Coronary artery (tissue), 2 donors: Measurements from ENCODE around the gene SAE1.

ENCODE experiments used
- DNase-seq: peaks from one replicate; pipeline ENCODE4 v3.0.0-alpha.2; 2017; ENCODE audit warnings: low spot score
- H3K27ac ChIP-seq, 2 donors: fragments of 200-600 bp; sonication (generic); one replicate each; pipeline ENCODE4 v1.5.1; 2016 to 2019
- H3K4me3 ChIP-seq: fragments of 200-600 bp; sonication (generic); 2 replicates; pipeline ENCODE4 v1.5.1; 2016; ENCODE audit warnings: mild to moderate bottlenecking, moderate library complexity
- TF ChIP-seq, protein P1 (sequence below): fragments of 200-600 bp; sonication (generic); IDR thresholded peaks from one replicate; pipeline ENCODE4 v1.5.1; 2019; ENCODE audit warnings: antibody characterized with exemption

SAE1 gene

GRCh38 chr19:47152632-47153031 lies 22.0 kb downstream of the SAE1 start:
- TF ChIP-seq, protein P1, sequence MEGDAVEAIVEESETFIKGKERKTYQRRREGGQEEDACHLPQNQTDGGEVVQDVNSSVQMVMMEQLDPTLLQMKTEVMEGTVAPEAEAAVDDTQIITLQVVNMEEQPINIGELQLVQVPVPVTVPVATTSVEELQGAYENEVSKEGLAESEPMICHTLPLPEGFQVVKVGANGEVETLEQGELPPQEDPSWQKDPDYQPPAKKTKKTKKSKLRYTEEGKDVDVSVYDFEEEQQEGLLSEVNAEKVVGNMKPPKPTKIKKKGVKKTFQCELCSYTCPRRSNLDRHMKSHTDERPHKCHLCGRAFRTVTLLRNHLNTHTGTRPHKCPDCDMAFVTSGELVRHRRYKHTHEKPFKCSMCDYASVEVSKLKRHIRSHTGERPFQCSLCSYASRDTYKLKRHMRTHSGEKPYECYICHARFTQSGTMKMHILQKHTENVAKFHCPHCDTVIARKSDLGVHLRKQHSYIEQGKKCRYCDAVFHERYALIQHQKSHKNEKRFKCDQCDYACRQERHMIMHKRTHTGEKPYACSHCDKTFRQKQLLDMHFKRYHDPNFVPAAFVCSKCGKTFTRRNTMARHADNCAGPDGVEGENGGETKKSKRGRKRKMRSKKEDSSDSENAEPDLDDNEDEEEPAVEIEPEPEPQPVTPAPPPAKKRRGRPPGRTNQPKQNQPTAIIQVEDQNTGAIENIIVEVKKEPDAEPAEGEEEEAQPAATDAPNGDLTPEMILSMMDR: no peak
- H3K27ac ChIP-seq: no peak overlapping the region
- no peak overlapping the region for H3K4me3 ChIP-seq
- no peak for DNase-seq

- DNase-seq: no peak
- TF ChIP-seq, protein P1: no peak
- Histone ChIP-seq H3K4me3 (no peak overlapping the region), H3K27ac (no peak overlapping the region)
Measured at GRCh38 chr19:47153266-47153665, 22.6 kb downstream of the SAE1 start.

GRCh38 chr19:47155148-47155547 lies 24.5 kb downstream of the SAE1 start:
- DNase-seq: no peak
- TF ChIP-seq, protein P1: no peak
- H3K4me3 ChIP-seq: no peak overlapping the region
- peak overlapping the region in 1 of 2 donors; percentile 14 for H3K27ac ChIP-seq

DNA sequence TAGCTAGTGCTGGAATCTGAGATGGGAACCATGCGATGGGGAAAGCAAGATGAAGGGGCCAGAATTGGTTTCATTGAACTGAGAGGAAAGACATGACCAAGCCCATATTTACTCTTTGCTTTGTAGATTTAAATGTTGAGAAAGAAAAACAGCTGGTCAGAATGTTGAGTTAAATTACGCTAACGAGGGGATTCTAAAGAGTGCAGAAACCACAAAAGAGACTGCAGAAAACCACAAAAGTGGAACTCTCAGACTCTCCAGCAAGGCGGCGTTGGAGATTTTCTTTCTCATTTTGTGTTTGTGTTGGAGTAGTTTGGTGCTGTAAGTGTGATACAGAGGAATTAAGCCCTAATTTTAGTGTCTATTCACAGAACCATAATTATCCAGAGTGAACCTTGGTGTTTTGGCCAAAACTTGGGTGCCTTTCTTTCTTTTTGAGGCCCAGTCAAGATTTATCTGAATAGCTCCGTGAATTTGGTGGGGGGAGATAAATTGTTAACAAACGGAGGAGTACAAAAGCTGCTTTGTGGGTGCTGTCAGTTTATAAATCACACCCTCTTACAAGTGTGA lies 26.3 kb downstream of the SAE1 start:
- TF ChIP-seq, protein P1: no peak
- H3K4me3 ChIP-seq: no peak overlapping the region
- DNase-seq: no peak
- peak overlapping the region; percentile 52 to 79 for H3K27ac ChIP-seq

GRCh38 chr19:47157431-47158321 lies 27.0 kb downstream of the SAE1 start:
- no peak for DNase-seq

DNA sequence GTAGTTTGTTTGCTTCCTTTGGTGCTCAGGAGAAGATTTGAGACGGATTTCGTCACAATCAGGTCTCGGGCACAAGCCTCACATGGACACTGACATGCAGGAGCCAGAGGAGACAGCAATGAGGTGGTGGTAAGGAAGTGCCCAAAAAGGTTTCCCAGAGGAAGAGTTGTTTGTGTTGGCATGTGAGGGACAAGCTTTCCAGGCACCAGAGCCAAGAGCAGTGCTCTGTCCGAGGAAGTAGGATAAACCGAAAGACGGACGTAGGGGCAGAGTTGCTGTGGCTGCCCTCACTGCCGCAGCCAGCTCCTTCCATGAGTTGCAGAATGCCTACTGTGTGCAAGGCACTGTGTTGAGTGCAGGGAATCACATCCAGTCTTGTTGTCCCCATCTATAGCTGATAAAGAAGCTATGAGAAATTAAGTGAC lies 27.7 kb downstream of the SAE1 start:
- DNase-seq: no peak
- peak overlapping the region; percentile 52 to 79 for H3K27ac ChIP-seq
- peak overlapping the region; percentile 19 for H3K4me3 ChIP-seq
- TF ChIP-seq, protein P1: no peak

More at GRCh38 chr19:47157431-47158321, 27.0 kb downstream of the SAE1 start:
- TF ChIP-seq, protein P1: no peak
- Histone ChIP-seq H3K27ac (peak overlapping the region; percentile 52 to 79), H3K4me3 (peak overlapping the region; percentile 19)
